Endothelial cell of umbilical vein (primary cell): Measurements from ENCODE around the gene FILIP1. TPM values are rescaled to one million over a fixed set of nuclear protein-coding genes. Genes with fewer than 3 reads are reported as not detected.

Source experiments
- BruUV-seq: library from RNA; stranded (reverse); fragments of 400-500 nt; replicated peaks from 2 replicates; lab custom pipeline; 2021; lab: Mats Ljungman, UMichigan
- CTCF ChIA-PET: fragments of 300-600, 350-600 bp; sonication (Branson Sonifier 250); formaldehyde crosslinking; loops from one replicate; lab custom pipeline; 2021; ENCODE audit warnings: antibody characterized with exemption, inconsistent platforms; lab: Charles Lee
- POLR2A ChIA-PET: fragments of 300-600, 350-600 bp; sonication (Branson Sonifier 250); formaldehyde crosslinking; loops from one replicate; lab custom pipeline; 2021; ENCODE audit warnings: antibody characterized with exemption, inconsistent platforms; lab: Charles Lee
- DNase-seq: peaks from one replicate; pipeline ENCODE4 v3.0.0-alpha.2; 2011; ENCODE audit warnings: low read depth, low spot score
- FAIRE-seq: peaks from 2 replicates; lab custom pipeline; 2011; peaks lifted over from hg19 to GRCh38; lab: Jason Lieb, UNC
- H2AFZ ChIP-seq: 2 replicates; pipeline ENCODE4 v1.6.0; 2012; ENCODE audit warnings: low read depth, low read length, control low read depth, inconsistent platforms
- H3K27ac ChIP-seq: 2 replicates; pipeline ENCODE4 v1.5.1; 2011; ENCODE audit warnings: low read depth, mild to moderate bottlenecking, control low read depth, low read length, moderate library complexity; ENCODE audit not compliant: insufficient read depth
- H3K27me3 ChIP-seq, 2 experiments: 2 replicates each; pipeline versions ENCODE4 v1.6.0 to v1.6.1; 2011; ENCODE audit warnings: low read length in 2 of 2, mixed read lengths in 1 of 2; ENCODE audit not compliant: control insufficient read depth in 2 of 2, insufficient read depth in 2 of 2
- H3K36me3 ChIP-seq, 2 experiments: 2 replicates in 1 of 2; 3 replicates in 1 of 2; pipeline ENCODE4 v1.5.1; 2011; ENCODE audit warnings: low read length in 2 of 2, mild to moderate bottlenecking in 1 of 2, moderate library complexity in 1 of 2; ENCODE audit not compliant: control insufficient read depth in 2 of 2, insufficient read depth in 2 of 2; ENCODE audit errors: extremely low read depth in 1 of 2
- H3K4me1 ChIP-seq: 3 replicates; pipeline ENCODE4 v1.5.1; 2011; ENCODE audit warnings: mild to moderate bottlenecking, low read length; ENCODE audit not compliant: control insufficient read depth, insufficient read depth; ENCODE audit errors: extremely low read depth
- H3K4me2 ChIP-seq: 2 replicates; pipeline ENCODE4 v1.6.1; 2011; ENCODE audit warnings: low read length, control low read depth, mixed read lengths; ENCODE audit not compliant: insufficient read depth
- H3K4me3 ChIP-seq, 3 experiments: fragments of 200-600 bp in 1 of 3; sonication (generic), shearing (Covaris generic) in 1 of 3; replicated peaks in 1 of 3; 2 replicates each; pipeline ENCODE4 v1.5.1; 2011 to 2016; ENCODE audit warnings: control low read depth in 3 of 3, low read length in 3 of 3, mild to moderate bottlenecking in 2 of 3, inconsistent platforms in 1 of 3, low read depth in 1 of 3, moderate library complexity in 1 of 3; ENCODE audit not compliant: insufficient read depth in 1 of 3
- H3K79me2 ChIP-seq: 2 replicates; pipeline ENCODE4 v1.6.0; 2012; ENCODE audit warnings: low read length, inconsistent platforms; ENCODE audit not compliant: control insufficient read depth, insufficient read depth
- H3K9ac ChIP-seq: replicated peaks from 2 replicates; pipeline ENCODE3; 2011; ENCODE audit warnings: low read length, control low read depth; ENCODE audit not compliant: insufficient read depth; ENCODE audit errors: extremely low read depth
- H3K9me1 ChIP-seq: replicated peaks from 3 replicates; pipeline ENCODE4 v1.6.0; 2011; ENCODE audit warnings: mild to moderate bottlenecking, low read length; ENCODE audit not compliant: control insufficient read depth, insufficient read depth; ENCODE audit errors: extremely low read depth
- H3K9me3 ChIP-seq: replicated peaks from 2 replicates; pipeline ENCODE4 v1.5.1; 2012; ENCODE audit warnings: low read length, inconsistent platforms; ENCODE audit not compliant: control insufficient read depth, insufficient read depth
- H4K20me1 ChIP-seq: replicated peaks from 2 replicates; pipeline ENCODE3; 2011; ENCODE audit warnings: mild to moderate bottlenecking, low read length; ENCODE audit not compliant: control insufficient read depth, insufficient read depth; ENCODE audit errors: extremely low read depth
- CTCF ChIP-seq, 2 donors: IDR thresholded peaks; 1 replicate in 1 of 2; 2 replicates in 1 of 2; pipeline ENCODE4 v1.5.1; 2011; ENCODE audit warnings: low read length in 2 of 2, mild to moderate bottlenecking in 2 of 2, moderate library complexity in 2 of 2, control low read depth in 1 of 2, inconsistent platforms in 1 of 2, low read depth in 1 of 2; ENCODE audit not compliant: insufficient read depth in 1 of 2; ENCODE audit errors: extremely low read depth in 1 of 2
- EZH2 ChIP-seq: IDR thresholded peaks from 2 replicates; pipeline ENCODE4 v1.6.1; 2012; ENCODE audit warnings: borderline replicate concordance, low read depth, mild to moderate bottlenecking, moderate library complexity, low read length, inconsistent platforms; ENCODE audit not compliant: severe bottlenecking
- JUN ChIP-seq: IDR thresholded peaks from 2 replicates; pipeline ENCODE4 v1.6.1; 2011; ENCODE audit warnings: borderline replicate concordance, low read depth; ENCODE audit not compliant: insufficient read length, insufficient read depth
- MAX ChIP-seq: IDR thresholded peaks from 2 replicates; pipeline ENCODE4 v1.6.1; 2011; ENCODE audit not compliant: insufficient read depth, insufficient read length
- MYC ChIP-seq: IDR thresholded peaks from one replicate; pipeline ENCODE4 v1.6.1; 2011; ENCODE audit warnings: mild to moderate bottlenecking, low read depth, low read length
- POLR2A ChIP-seq: IDR thresholded peaks from 2 replicates; pipeline ENCODE4 v1.6.1; 2012; ENCODE audit warnings: low read depth, mild to moderate bottlenecking, control low read depth, low read length
- POLR2AphosphoS5 ChIP-seq: IDR thresholded peaks from 2 replicates; pipeline ENCODE4 v1.6.1; 2012; ENCODE audit warnings: low read depth, mild to moderate bottlenecking, control low read depth, low read length, moderate library complexity; ENCODE audit not compliant: insufficient read depth
- dilution Hi-C: fragments of 300-500 bp; cut with MboI; formaldehyde crosslinking; loops from one replicate; pipeline ENCODE4 v1.15.0; 2019; ENCODE audit warnings: low sequenced_read_pairs; ENCODE audit not compliant: extremely low pct_ligation_motif_present
- intact Hi-C: fragments of 100-400 bp; cut with micrococcal nuclease; formaldehyde crosslinking; loops from one replicate; pipeline ENCODE4 v1.10.0; 2022
- polyA plus RNA-seq, 4 experiments: library from polyadenylated mRNA; depleted of rRNA in 3 of 4; stranded (reverse) in 3 of 4; unstranded in 1 of 4; fragments of >200 nt; gene quantifications; 2 replicates each; pipeline versions ENCODE4 v1.2.1 to v1.2.3, GENCODE V29; 2011 to 2012; ENCODE audit warnings: missing spikeins in 1 of 4
- total RNA-seq: library from RNA; stranded (reverse); gene quantifications from 2 replicates; pipeline ENCODE4 v1.2.3, GENCODE V29; 2021

The FILIP1 gene
- total and polyA plus RNA-seq, 2 donors (not counting 3 experiments of a cell fraction or from before 2014, with no cell fraction given) = 2.8 to 13.7 TPM

DNA sequence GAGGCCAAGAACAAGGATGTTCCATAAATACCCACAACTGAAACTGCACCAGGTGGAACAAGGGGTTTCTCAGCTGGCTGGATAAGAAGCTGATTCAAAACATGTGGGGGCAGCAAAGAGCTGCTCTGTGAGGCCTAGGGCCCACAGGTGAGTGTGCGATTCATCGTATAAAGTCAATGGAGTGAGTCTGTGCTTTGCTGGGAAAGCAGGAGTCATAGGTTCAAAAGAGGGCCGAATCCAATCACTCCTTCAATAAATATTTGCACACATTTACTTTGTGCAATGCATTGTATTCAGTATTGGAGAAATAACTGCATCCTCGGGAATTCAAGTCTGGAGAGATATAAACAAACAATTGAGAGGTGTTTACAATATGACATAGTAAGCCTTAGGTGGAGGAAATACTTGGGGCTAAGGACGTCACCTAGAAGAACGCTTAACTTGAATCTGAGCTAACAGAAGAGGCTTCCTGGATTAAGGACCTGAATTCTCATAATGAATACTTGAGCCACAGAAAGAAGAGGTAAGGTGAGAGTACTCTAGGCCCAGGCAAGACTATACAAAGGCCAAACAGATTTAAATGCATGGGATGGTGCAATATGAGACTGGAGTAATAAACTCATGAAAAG, 125.3 kb downstream of the FILIP1 start:
- dilution Hi-C loops = no loop called here
- peak; percentile 15 for FAIRE-seq
- peak; percentile 78 for DNase-seq
- Histone ChIP-seq H3K79me2 (no peaks in the 10 kb centered on the region), H3K9me1 (no peaks in the 10 kb centered on the region), H3K9me3 (no peaks in the 10 kb centered on the region), H2AFZ (no peak overlapping the region), H3K4me2 (no peak overlapping the region), H4K20me1 (no peaks in the 10 kb centered on the region), H3K27ac (no peak overlapping the region), H3K4me1 (no peaks in the 10 kb centered on the region), H3K36me3 (no peaks in the 10 kb centered on the region), H3K9ac (no peak overlapping the region), H3K4me3 (no peak overlapping the region), H3K27me3 (no peaks in the 10 kb centered on the region)
- no TSS peak for BruUV-seq
- ChIA-PET CTCF (interaction anchor here (0.7 to 2.5 kb wide), 20 partner anchors 10 to 178 kb away, joined by 3 to 27 read pairs (median 4); partner anchors contain the start of gene TMEM30A), POLR2A (no interaction called here)
- intact Hi-C loops = loop anchor here (1.0 kb wide), 3 partner anchors 71 to 158 kb away; no protein-coding TSS in a partner anchor
- TF ChIP-seq EZH2 = no peak
- TF ChIP-seq MYC = no peak
- no peak for TF ChIP-seq POLR2A
- peak; percentile 37 to 57 for TF ChIP-seq CTCF (IDR thresholded peaks at IDR 0.05; ENCODE audit: extremely low read depth in 1 of 2, insufficient read depth in 1 of 2, low read depth in 1 of 2, low read length in 2 of 2)
- TF ChIP-seq JUN = no peak
- no peak for TF ChIP-seq MAX
- TF ChIP-seq POLR2AphosphoS5 = no peak
